SK-N-MC (cell line): Measurements from ENCODE around the gene ZNF664.

ENCODE experiments used
- DNase-seq: peaks from one replicate; pipeline ENCODE4 v3.0.0-alpha.2; 2011; ENCODE audit warnings: low read depth, low spot score
- H3K27ac ChIP-seq: fragments of 200-600 bp; sonication (generic); 2 replicates; pipeline ENCODE4 v1.5.1; 2016; ENCODE audit warnings: mixed run types
- H3K36me3 ChIP-seq: fragments of 200-600 bp; sonication (generic); 2 replicates; pipeline ENCODE4 v1.6.1; 2017; ENCODE audit warnings: antibody characterized with exemption, low read length, mixed read lengths; ENCODE audit not compliant: insufficient read depth
- H3K4me3 ChIP-seq: fragments of 200-600 bp; sonication (generic); 2 replicates; pipeline ENCODE4 v1.5.1; 2016
- H3K9ac ChIP-seq: fragments of 200-600 bp; sonication (generic); 2 replicates; pipeline ENCODE4 v1.8.0; 2017; ENCODE audit warnings: mixed run types, mixed read lengths; ENCODE audit not compliant: insufficient read length
- H3K9me3 ChIP-seq: fragments of 200-600 bp; sonication (generic); 2 replicates; pipeline ENCODE4 v1.6.1; 2017; ENCODE audit warnings: low read depth, mild to moderate bottlenecking, antibody characterized with exemption, low read length, moderate library complexity, mixed read lengths
- EZH2 ChIP-seq: fragments of 200-600 bp; sonication (generic); IDR thresholded peaks from one replicate; pipeline ENCODE4 v1.6.1; 2017; ENCODE audit warnings: antibody characterized with exemption
- FOXP2 ChIP-seq: optimal IDR thresholded peaks from 2 replicates; pipeline ENCODE3; 2011; ENCODE audit warnings: mild to moderate bottlenecking, moderate library complexity; ENCODE audit not compliant: insufficient read depth; ENCODE audit errors: extremely low read length, control extremely low read depth
- POLR2AphosphoS5 ChIP-seq: IDR thresholded peaks from 2 replicates; pipeline ENCODE4 v1.6.1; 2012; ENCODE audit warnings: mild to moderate bottlenecking, low read depth, low read length, borderline replicate concordance

The ZNF664 gene

DNA sequence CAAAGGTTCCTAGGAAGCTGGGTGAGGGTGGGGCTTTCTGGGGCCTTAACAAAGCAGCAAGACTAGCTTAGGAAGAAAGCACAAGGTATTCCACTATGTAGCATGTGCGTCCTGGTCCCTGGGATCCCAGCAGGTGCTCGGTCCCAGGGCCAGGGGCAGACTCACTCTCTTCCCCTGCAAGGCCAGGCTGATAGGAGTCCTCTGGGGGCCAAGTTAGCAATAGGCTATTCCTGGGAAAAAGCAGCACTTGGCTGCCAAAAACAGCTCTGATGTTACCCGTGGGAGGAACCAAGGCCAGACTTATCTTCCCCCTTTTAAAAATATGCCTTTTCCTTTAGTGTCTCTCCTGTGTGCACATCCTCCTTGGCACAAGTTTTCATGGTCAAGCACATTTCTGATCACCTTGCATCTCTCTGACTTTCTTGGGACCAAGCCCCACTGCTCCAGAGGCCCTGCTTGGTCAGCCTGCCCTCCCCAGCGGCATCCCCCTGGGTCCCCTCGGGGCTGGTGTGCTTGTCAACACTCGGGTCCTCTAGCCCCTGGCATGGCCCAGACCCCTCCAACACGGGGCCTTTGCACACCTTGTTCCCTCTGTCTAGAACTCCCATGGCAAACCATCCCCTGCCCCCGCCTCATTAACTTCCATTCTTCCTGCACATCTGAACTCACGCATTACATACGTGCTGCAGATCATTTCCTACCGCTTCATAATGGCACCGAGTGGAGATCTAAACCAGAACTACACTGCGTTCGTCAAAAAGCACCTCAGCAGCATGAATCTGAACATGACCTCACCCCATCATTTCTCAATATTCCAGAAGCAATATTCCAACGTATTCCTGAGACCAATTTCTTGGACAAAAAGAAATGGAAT is 22.3 kb upstream of the ZNF664 start:
- no peak overlapping the region for H3K27ac ChIP-seq
- H3K4me3 ChIP-seq, result no peak overlapping the region
- no peak overlapping the region for H3K9ac ChIP-seq
- TF ChIP-seq EZH2 (no peak), POLR2AphosphoS5 (no peak), FOXP2 (no peak)
- DNase-seq, result no peak
- no peaks in the 10 kb centered on the region for H3K36me3 ChIP-seq
- H3K9me3 ChIP-seq, result no peaks in the 10 kb centered on the region

DNA sequence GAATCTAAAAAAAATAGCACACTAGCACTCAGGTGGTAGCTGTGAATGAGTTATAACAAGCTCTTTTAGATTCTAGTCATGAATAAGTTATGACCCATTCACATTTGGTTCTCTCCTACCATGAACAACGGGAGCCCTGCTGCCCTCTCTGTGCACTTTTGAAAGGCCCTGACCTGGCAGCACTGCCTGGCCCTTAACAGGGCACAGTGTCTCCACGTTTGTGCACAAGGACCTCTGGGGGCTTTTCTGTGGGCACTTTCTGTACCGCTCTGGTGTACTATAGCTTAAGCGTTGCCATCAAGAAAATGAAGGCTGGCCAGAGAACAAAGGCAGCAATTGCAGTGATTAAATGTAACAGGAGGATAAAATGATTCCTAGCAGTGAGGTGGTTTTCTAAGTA is 21.5 kb upstream of the ZNF664 start:
- no peak for DNase-seq
- no peak overlapping the region for H3K4me3 ChIP-seq
- TF ChIP-seq FOXP2 (no peak), POLR2AphosphoS5 (no peak), EZH2 (no peak)

DNA sequence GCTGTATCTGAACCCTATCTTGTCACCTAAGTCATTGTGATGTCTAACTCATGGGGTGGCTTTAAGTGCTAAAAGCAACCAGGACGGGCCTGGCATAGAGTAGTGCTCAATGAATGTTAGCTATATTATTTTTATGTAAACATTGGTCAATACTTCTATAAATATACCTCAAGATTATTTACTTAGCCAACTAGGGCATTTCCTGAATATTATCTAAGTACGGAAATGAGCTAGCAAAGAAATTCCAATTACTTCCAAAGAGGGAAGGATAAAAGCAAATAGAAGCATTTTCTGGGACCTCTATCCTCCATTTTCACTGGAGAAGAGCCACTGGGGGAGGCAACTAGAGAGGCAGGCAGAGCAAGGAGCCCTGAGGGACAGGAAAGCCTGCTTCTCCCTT is 21.0 kb upstream of the ZNF664 start:
- no peak overlapping the region for H3K9ac ChIP-seq
- DNase-seq, result no peak
- no peak overlapping the region for H3K27ac ChIP-seq
- TF ChIP-seq POLR2AphosphoS5 (no peak), EZH2 (no peak), FOXP2 (no peak)
- H3K9me3 ChIP-seq, result no peaks in the 10 kb centered on the region
- no peak overlapping the region for H3K4me3 ChIP-seq
- no peaks in the 10 kb centered on the region for H3K36me3 ChIP-seq

More for the DNA sequence above, 21.5 kb upstream of the ZNF664 start:
- H3K27ac ChIP-seq, result no peak overlapping the region
- no peak overlapping the region for H3K9ac ChIP-seq
- no peaks in the 10 kb centered on the region for H3K36me3 ChIP-seq
- no peaks in the 10 kb centered on the region for H3K9me3 ChIP-seq

DNA sequence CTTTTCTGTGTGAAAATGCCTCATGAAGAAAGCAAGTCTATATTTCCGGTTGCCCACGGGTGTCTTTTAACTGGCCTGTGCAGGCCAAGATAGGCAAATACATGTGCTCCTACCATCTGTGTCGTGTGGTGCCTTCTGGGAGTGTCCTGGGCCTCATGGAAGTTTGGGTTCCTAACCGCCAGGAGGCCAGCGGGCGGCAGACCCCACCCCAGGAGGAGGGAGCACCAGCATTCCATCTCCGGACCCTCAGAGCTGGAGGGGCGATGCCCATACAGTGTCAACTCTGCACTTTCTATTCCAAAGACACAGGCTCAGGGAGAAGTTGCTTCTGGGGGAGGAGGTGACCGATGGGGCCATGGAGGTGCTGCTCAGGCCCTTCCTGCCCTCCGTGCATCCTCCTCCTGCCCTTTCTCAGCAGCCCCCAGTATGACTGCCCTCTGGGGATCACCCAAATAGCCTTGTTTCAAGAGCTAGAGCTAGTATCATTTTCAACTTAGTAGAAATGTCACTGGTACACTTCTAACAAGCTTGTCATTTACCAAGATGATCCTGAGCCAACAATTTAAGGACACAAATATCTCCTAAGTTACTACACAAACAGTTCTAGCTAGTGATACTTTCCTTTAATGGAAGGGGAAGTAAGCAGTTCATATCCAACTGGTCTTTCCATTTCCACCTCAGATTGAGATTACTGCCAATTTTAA is 18.2 kb upstream of the ZNF664 start:
- Histone ChIP-seq H3K4me3 (no peak overlapping the region), H3K9ac (no peak overlapping the region), H3K27ac (no peak overlapping the region), H3K36me3 (no peaks in the 10 kb centered on the region), H3K9me3 (no peaks in the 10 kb centered on the region)
- TF ChIP-seq POLR2AphosphoS5 (no peak), FOXP2 (no peak), EZH2 (no peak)
- no peak for DNase-seq

DNA sequence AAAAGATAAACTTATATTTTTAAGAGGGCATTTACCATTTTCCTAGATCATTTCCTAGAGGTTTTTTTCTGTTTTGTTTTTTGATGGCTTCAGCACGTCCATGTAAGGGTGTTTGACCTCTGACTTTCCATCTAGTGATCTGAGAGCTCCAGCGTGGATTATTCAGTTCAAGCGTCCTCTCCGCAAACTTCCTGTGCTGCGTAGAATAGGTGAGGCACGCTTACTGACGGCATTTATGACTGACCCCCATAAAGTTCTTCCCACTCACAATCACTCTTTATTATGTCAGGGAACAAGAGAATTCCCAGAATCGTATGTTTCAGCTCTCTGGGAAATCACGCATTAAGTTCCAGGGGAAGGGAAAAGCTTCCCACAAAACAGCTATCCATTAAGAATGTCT is 16.8 kb upstream of the ZNF664 start:
- DNase-seq, result no peak
- Histone ChIP-seq H3K27ac (no peak overlapping the region), H3K4me3 (no peak overlapping the region), H3K36me3 (no peaks in the 10 kb centered on the region), H3K9ac (no peak overlapping the region), H3K9me3 (no peaks in the 10 kb centered on the region)
- no peak for TF ChIP-seq EZH2

DNA sequence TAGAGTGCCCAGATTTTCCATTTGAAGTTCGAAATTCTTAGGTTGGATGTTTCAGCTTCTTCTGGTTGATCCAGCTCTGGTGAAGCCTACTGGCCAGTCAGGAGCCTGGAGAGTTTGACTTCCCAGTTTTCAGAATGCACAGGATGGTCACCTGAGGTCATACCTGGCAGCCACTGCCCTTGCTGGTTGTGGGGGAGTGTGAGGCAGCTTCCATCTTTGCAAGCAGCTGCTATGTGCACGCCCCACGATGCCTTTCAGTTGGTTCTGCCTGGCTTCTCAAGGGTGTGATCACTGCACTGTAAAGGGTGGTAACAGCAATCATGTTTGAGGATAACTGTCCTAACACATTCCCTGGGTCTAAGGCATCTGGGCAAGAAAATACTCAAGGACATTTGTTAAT is 15.8 kb upstream of the ZNF664 start:
- no peak for DNase-seq
- no peaks in the 10 kb centered on the region for H3K36me3 ChIP-seq
- H3K9ac ChIP-seq, result no peak overlapping the region
- TF ChIP-seq POLR2AphosphoS5 (no peak), EZH2 (no peak), FOXP2 (no peak)
- H3K9me3 ChIP-seq, result no peaks in the 10 kb centered on the region
- no peak overlapping the region for H3K4me3 ChIP-seq
- no peak overlapping the region for H3K27ac ChIP-seq

DNA sequence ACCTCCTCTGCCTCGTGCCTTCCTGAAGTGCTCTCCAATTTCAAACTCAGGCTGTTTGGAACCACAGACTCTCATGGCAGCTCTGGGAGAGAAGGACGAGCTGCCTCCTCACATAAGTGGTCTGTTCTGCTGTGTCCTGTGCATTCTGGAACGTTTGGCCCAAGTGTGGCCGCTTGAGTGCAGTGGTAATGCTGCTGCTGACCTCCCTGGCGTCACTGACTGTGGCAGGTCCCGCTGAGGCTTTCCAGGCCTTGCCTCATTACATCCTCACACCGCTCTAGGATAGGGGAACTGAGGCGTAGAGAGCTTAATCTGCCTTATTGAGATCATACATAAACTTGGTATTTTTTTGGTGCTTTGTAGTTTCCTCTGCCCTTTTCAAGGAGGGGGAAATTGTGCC is 14.6 kb upstream of the ZNF664 start:
- H3K9me3 ChIP-seq, result no peaks in the 10 kb centered on the region
- H3K36me3 ChIP-seq, result no peaks in the 10 kb centered on the region
- TF ChIP-seq FOXP2 (no peak), POLR2AphosphoS5 (no peak), EZH2 (no peak)
- DNase-seq, result no peak
- H3K27ac ChIP-seq, result no peak overlapping the region
- no peak overlapping the region for H3K4me3 ChIP-seq
- no peak overlapping the region for H3K9ac ChIP-seq

DNA sequence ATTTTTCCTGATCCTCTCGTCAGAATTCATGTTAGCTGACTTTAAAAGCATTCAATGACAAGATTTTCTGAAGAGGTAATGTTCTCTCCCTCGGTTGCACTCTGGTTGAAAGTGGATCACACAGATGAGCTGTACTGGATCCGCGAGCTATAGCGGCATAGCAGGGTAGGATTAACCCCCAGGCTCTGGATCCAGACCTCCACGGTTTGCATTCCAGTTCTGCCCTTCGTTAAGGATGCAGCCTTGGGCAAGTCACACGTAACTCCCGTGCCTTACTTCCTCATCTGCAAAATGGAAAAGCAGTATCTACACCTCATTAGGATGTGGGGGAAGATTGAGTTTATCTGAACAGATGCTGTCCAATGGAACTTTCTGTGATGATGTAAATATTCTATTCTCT is 14.1 kb upstream of the ZNF664 start:
- no peaks in the 10 kb centered on the region for H3K9me3 ChIP-seq
- DNase-seq, result no peak
- no peaks in the 10 kb centered on the region for H3K36me3 ChIP-seq
- no peak for TF ChIP-seq POLR2AphosphoS5
- TF ChIP-seq FOXP2, result no peak
- TF ChIP-seq EZH2, result no peak
- H3K4me3 ChIP-seq, result no peak overlapping the region
- no peak overlapping the region for H3K27ac ChIP-seq
- H3K9ac ChIP-seq, result no peak overlapping the region
